GM18505 (cell line): ENCODE results near the gene FOXJ3.

Experiments
- ATAC-seq: cut with Tn5 transposase; IDR thresholded peaks from one replicate; pipeline ENCODE4 v1.9.1; 2021; ENCODE audit not compliant: unreplicated experiment
- POLR2A ChIP-seq: IDR thresholded peaks from 4 replicates; pipeline ENCODE4 v1.6.1; 2011; ENCODE audit warnings: borderline replicate concordance; ENCODE audit not compliant: insufficient read depth, insufficient read length; ENCODE audit errors: extremely low read depth

The FOXJ3 gene

GRCh38 chr1:42173155-42173933, 161.7 kb downstream of the FOXJ3 start:
- no peak for ATAC-seq
- TF ChIP-seq POLR2A, result no peak

GRCh38 chr1:42172381-42173133, 162.5 kb downstream of the FOXJ3 start:
- ATAC-seq, result no peak
- TF ChIP-seq POLR2A, result no peak

GRCh38 chr1:42171679-42172266, 163.3 kb downstream of the FOXJ3 start:
- TF ChIP-seq POLR2A, result no peak

GRCh38 chr1:42170779-42171621, 164.0 kb downstream of the FOXJ3 start:
- TF ChIP-seq POLR2A, result no peak
- ATAC-seq, result no peak

More at GRCh38 chr1:42171679-42172266, 163.3 kb downstream of the FOXJ3 start:
- no peak for ATAC-seq

GRCh38 chr1:42168763-42169162, 166.3 kb downstream of the FOXJ3 start:
- TF ChIP-seq POLR2A, result no peak
- no peak for ATAC-seq

- TF ChIP-seq POLR2A, result no peak
- ATAC-seq, result no peak
Observed at GRCh38 chr1:42168391-42168670, 166.7 kb downstream of the FOXJ3 start.

- ATAC-seq, result no peak
- TF ChIP-seq POLR2A, result no peak
Observed at GRCh38 chr1:42167611-42168390, 167.2 kb downstream of the FOXJ3 start.

GRCh38 chr1:42165511-42166210, 169.4 kb downstream of the FOXJ3 start:
- TF ChIP-seq POLR2A, result no peak
- ATAC-seq, result no peak

GRCh38 chr1:42164551-42165420, 170.2 kb downstream of the FOXJ3 start, which contains the start of gene GUCA2A:
Gene GUCA2A, minus strand, starts transcription at chr1:42164745. Its CDS starts 33 bp downstream, at chr1:42164712.
- no peak for TF ChIP-seq POLR2A
- no peak for ATAC-seq

GRCh38 chr1:42163536-42164503, 171.2 kb downstream of the FOXJ3 start:
- TF ChIP-seq POLR2A, result no peak
- ATAC-seq, result no peak

GRCh38 chr1:42163114-42163513, 171.9 kb downstream of the FOXJ3 start:
- ATAC-seq, result no peak

More at GRCh38 chr1:42163114-42163513, 171.9 kb downstream of the FOXJ3 start:
- no peak for TF ChIP-seq POLR2A
